ENCODE measurements around the gene PRDX5.

DNA sequence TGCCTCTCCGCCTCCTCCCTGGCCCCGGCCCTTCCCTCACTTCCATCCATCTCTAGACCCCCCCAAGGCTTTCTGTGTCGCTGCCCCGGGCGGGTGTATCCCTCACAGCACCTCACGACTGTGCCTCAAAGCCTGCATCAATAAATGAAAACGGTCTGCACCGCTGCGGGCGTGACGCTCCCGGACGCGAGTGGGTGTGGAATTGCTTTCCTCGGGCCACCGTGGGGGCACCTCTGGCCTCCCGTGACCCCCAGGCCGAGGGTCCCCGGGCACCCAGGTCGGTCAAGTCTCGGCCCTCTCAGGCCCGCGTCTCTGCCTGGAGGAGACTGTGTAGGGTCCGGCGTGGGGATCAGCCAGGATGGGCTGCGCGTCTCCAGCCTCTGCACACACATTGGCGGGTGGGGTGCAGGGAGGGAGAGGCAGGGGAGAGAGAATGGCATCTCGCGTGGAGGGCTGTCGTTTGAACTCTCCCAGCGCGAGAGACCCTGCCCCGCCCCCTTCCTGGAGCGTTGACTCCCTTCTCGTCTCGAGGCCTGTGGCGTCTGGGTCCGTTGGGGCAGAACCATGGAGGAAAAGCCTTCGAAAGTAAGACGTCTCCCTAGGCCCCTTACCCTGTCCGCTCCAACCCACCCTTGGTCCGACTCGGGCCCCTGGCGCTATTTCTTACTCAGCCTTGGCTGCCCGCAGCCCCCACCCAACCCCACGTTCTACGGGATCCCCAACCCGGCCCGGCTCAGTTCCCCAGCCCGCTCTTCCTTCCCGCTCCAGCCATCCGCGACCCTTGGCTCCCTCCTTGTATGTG, 17.9 kb upstream of the PRDX5 start, which contains the start of gene CATSPERZ:
- TF ChIP-seq TCF12 (IDR thresholded peaks at IDR 0.05; ENCODE audit: low read depth) (no peak), RAD21 (IDR thresholded peaks at IDR 0.05; ENCODE audit: low read depth) (no peak), EP300 (IDR thresholded peaks at IDR 0.05; ENCODE audit: borderline replicate concordance) (no peak), NFIC (IDR thresholded peaks at IDR 0.05) (no peak), MAX (IDR thresholded peaks at IDR 0.05) (no peak), YY1 (IDR thresholded peaks at IDR 0.05; ENCODE audit: low read depth) (no peak)
